ENCODE measurements around the gene PLEKHG5.

- no peak for TF ChIP-seq SIN3A (IDR thresholded peaks at IDR 0.05; ENCODE audit: borderline replicate concordance, insufficient read depth, low read length)
- TF ChIP-seq TAF1 (IDR thresholded peaks at IDR 0.05; ENCODE audit: borderline replicate concordance, insufficient read depth, low read length), result no peak
- no peak for TF ChIP-seq REST (IDR thresholded peaks at IDR 0.05; ENCODE audit: insufficient read depth in 1 of 2, low read depth in 2 of 2, low read length in 2 of 2)
Measured at GRCh38 chr1:6466023-6466422, 25.4 kb downstream of the PLEKHG5 start, which contains the start of gene TNFRSF25.

Measured in PFSK-1 (cell line).